GM18861 (cell line): Measurements from ENCODE around the gene PHF19.
A peak's percentile ranks its signal among the peaks of the same experiment; 100 is the strongest.

Experiments
- ATAC-seq: cut with Tn5 transposase; IDR thresholded peaks from one replicate; pipeline ENCODE4 v1.9.1; 2021; ENCODE audit not compliant: unreplicated experiment

The PHF19 gene

DNA sequence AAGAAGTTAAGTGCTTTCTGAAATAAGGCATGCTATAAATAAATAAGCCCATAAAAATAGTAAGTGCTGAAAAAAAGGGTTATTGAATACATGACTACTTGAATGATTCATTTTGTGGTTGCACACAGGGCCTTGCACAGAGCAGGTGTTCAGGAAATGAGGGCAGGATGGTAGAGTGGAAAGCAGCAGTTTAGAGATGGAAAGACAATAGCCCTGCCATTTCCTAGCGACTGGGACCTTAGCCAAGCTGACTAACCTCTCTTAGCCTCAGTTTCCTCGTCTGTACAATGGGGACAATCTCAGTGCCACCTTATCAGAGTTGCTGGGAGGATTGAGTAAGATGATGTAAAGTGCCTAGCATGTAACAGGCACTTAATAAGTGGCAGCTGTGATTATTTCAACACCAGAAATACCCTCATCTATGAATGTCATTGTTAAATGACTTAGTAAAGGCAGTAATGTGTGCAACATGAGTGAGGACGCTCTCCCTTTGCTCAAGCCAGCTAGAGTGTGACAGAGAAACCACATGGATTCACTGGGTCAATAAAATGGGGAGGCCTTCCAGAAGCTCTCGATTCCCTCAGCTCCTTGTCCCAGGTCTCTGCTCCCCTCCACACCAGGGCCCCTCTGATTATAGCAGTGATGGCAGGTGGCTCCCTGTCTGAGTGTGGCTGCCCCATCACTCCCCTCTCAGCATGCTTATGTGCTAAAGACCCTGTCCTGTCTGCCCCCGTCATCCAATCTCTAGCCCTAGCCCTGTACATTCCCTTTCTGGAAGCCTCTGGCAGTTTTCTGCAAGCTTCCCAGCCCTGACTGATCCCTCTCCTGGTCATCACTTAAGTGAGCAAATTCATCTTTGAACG, 16.0 kb upstream of the PHF19 start:
- ATAC-seq = peak; percentile 64

DNA sequence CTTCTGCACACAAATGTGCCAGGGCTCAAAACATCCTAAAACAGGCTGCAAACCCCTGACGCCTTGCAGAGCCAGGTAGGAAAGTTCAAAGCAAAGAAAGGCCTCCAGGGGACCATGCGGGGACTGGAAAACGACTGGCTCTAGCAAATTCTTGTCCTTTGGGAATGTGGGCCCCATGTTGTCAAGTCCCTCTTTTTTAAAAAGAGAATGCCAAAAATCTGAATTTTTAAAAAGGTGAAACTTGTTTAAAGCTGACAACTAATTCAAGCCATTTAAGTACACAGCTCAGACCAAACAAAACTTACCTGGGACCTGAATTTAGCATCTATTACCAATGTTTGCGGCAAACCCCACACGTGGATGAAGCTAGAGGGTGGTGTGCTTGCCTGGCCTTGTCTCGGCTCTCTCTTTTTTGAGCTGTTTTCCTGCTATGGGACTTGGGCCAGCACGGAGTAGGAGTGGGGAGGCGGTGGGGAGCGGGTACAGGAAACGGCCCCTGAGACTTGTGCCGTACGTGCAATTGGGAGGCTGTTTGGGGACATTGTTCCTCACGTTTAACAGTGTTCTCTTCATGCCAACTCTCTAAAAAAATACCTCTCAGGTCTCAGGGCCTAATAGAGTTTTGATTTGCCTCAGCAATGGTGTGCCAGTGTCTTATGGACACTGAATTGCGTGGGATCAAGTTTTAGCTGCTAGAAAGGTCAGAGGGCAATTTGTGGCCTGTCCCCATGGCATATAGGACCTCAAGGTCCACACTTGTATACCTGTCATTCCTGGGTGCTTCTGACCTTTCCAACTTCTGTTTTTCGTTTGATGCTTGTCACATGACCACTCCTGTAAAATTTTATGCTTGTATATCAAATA, 15.1 kb upstream of the PHF19 start:
- ATAC-seq = peak; percentile 30

DNA sequence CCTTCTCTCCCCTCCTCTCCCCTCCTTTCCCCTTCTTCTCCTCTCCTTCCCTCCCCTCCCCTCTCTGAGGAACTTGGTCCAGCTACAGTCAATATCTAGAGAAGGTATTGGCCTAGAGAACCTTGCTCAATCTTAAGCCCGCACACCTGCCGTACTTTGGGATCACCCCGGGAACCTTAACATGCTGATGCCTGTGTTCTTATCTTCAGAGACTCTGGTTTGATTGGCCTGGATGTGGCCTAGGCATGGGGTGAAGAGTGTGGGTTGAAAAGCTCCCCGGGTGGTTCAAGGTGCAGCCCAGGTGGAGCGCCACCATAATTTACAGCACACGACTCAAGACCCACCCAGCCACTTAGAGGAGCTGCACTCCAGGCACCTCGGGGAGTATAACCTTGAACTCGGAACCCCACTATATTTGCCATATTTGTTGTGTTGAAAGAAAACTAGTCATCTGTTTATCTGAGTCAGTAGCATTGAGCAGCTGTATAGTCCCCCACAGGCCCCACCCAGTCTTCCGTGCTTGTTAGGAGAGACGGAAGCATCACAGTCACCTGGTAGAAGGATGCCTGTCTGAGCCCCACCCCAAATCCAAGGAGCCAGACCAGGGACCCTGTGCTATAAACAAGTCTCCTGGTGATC, 14.4 kb upstream of the PHF19 start:
- ATAC-seq = no peak

DNA sequence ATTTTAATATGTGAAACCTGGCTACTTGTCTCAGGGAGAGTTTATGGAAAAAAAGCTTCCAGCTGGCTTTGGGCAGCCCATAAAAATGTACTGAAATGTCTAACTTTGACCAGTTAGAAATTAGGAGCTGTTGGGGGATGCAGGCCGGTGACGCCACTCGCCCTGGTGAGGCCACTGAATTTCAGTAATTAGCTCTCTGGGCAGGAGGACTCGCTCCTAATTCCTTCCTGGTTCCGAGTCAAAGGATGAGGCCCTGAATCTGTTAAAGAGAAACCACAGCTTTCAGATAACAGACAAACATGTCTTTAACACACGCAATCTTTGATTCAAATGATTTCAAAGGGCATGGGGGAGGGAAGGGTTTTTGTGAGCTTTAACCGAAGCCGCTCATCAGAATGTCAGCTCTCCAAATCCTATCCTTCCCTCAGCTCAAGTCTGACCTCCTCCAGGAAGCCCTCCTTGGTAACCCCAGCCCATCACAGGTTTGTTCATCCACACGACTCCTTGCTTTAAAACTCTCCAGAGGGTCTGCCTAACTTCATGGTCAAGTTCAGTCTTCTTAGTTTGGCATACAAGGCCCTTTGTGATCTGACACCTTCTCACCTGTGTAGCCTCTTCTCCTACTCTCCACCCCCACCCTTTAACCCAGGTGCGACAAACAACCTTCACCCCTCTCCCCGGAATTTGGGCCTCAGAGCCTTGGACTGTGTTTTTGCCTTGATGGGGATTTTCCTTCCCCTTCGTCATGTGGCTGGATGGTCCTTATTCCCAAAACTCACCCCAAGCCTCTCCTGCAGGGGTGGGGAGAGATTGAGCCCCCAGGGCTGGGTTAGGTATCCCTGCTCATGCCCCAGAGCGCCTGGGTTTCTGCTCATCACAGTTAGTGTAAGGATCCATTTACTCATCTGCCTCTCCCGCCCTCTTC, 13.6 kb upstream of the PHF19 start:
- no peak for ATAC-seq

DNA sequence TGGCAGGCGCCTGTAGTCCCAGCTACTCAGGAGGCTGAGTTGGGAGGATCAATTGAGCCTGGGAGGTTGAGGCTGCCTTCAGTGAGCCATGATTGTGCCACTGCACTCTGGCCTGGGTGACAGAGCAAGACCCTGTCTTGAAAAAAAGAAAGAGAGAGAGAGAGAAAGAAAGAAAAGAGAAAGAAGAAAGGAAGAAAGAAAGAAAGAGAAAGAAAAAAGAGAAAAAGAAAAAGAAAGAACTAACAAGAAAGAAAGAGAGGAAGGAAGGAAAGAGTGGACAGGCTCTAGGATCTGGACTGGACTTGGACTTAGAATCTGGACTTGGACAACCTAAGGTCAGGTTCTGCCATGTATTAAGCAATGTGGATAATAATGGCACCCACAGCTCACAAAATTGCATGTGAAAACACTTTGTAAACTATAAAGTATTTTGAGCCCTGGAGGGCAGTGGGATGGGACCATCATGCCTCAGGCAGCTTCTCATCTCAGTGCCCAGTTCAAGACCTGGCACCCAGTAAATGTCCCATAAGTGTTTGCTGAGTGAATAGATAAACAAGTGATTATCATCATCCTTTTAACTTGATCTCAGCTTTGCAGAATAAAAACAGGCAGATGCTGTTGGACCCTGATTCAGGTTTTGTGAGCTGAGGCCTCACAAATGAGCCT, 12.8 kb upstream of the PHF19 start:
- ATAC-seq = no peak

DNA sequence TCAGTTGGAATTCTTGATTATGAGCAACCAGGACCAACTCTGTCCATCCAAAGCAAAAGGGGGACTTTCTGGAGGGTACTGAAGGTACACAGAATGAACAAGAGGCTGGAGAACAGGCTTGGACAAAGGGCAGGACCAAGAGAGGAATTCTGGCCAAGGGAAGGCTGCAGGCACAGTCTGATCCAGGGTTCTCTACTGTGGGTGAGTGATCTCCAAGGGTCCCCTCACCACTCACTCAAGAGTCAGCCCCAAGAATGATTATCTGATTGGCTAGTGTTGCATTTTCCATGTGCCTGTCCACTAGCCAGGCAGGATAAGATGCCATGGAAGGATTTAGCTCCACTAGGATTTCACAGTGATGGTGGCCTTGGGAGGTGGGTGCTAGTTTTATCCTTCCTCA, 11.6 kb upstream of the PHF19 start:
- no peak for ATAC-seq

DNA sequence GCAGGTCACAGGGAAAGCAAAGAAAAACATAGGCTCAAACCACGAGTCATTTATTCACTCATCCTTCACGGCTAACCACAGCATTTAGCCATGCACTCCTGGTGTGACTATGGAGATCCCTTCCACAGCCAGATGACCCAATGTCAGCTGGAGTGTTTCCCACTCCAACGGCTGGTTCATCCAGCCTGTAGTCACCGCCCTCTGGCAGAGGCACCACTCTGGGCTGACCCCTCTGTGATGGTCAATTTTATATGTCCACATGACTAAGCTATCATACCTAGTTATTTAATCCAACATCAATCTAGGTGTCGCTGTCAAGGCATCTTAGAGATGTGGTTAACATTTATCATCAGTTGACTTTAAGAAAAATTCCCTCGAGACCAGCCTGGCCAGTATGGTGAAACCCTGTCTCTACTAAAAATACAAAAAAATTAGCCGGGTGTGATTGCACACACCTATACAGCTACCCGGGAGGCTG, 9.5 kb upstream of the PHF19 start:
- ATAC-seq = no peak

DNA sequence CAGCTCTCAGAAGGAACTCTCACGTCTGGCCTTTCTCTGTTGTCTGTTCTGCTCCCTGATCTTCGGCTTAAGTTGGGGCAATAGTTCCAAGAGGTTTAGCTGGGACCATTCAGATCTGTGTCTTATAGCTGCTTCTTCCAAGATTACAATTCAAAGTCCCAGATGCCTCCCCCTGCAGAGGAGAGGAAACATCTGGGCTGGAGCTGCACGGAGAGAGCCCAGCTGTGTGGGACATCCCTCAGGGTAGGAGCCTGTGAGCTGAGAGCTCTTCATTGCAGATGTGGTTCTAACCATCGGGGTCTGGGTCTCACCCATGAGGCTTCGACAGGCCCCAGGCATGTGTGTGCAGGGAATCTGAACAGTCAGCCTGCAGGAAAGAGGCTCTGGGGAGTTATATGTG, 9.0 kb upstream of the PHF19 start:
- no peak for ATAC-seq

DNA sequence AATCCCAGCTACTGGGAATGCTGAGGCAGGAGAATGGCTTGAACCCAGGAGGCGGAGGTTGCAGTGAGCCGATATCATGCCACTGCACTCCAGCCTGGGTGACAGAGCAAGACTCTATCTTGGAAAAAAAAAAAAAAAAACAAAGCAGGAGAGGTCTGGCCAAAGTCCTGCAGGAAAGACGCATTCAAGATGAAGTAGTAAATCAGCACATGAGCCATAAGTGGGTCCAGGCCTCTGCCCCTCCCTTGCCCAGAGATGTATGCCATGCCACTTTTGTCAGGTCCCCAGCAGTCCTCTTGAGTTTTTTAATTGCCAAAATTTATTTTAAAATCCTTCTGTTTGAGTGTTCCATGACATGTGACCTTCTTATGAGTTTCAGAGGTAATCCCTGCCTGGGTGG, 8.5 kb upstream of the PHF19 start:
- ATAC-seq = no peak

DNA sequence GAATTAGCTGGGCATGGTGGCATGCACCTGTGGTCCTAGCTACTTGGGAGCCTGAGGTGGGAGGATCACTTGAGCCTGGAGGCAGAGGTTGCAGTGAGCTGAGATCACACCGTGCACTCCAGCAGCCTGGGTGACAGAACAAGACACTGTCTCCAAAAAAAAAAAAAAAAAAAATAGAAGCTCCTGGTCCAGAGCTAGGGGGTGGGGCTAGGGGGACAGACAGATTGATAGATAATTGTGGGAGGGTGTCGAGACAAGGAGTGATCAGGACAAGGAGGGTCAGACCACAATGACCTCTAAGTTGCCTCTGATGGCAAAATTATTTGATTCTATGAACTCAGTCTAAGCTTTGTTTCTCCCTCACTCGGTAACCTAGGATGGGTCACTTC, 6.6 kb upstream of the PHF19 start:
- no peak for ATAC-seq

DNA sequence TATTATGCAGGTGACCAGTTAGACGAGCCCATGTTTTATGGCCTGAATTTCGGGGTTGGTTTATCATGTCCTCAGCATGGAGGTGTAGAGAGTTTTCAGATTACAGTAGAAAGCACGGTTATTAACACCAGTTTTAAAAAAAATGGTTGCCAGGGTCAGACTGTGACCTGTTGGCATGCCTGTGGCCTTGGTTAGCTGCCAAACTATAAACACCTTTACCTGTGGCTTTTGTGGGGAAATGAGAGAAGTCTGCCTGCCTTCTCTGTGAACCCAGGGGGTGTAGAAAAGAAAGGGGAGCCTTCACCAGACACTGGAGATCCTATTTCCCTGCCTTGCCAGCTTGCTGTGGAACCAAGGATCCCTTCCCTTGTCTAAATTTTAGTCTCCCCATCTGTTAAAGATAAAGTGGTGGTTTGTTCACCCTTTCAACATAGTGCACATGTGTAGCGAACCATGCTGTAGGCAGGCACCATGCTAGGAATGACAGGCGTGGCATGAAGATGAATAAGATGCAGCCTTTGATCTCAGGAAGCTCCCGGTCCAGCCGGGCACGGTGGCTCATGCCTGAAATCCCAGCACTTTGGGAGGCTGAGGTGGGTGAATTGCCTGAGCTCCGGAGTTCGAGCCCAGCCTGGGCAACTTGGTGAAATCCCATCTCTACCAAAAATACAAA, 6.1 kb upstream of the PHF19 start:
- ATAC-seq = no peak

DNA sequence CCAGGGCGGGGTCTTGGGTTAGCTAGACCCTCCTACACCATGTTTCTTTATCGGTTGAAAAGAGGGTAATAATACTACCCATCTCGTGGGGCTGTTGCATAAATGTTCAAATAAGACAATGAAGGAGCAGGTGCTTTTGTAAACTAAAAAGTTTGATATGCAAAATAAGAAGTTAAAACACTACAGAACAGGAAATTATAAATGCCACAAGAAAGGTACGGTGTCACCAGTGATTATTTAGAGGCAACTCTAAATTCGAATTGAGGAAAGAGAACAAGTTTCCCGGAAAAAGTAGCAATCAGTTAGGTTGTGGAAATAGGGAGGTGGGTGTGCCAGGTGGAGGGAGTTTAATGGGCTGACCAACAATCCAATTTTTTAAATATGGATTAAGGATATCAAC, 2.5 kb upstream of the PHF19 start:
- no peak for ATAC-seq

DNA sequence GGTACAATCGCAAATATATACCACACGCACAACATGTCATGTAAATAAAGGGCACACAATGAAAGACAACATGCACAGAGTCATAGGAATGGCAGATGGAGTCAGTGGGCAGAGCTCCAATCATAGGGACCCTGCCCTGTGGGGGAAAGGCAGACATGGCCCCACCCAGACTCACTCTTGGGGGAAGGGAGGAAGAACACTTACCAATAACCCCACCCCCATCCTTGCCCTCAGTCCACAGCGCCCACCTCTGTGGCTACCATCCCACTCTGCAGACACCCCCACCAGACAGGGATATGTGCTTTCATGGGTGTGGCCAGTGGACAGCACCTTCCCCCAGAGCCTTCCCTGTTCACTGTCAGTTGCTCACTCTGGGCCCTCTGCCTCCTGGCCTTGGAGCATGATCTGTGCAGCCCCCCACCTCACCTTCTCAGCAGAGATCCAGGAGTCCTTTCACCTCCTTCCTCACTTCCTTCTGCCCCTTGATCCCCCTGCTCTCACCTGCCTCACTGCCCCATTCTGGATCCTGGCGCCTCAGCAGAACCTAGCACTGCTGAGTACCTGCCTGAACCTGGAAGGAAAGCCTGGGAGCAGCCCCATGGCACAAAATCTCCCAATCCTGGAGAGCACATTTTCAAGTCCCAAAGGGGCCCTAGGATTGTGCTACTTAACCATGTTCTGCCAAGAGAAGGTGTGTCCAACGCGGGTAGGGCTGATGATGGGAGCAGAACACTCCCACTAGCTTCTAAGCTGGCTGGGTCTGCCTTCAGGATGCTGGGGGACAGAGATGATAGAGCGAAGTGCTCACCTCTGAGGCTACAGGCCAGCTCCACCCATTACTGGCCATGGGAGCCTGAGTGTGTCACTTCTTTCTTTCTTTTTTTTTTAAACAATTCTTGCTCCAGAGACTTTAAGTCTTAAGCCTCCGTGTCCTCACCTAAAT, 1.5 kb upstream of the PHF19 start:
- no peak for ATAC-seq

DNA sequence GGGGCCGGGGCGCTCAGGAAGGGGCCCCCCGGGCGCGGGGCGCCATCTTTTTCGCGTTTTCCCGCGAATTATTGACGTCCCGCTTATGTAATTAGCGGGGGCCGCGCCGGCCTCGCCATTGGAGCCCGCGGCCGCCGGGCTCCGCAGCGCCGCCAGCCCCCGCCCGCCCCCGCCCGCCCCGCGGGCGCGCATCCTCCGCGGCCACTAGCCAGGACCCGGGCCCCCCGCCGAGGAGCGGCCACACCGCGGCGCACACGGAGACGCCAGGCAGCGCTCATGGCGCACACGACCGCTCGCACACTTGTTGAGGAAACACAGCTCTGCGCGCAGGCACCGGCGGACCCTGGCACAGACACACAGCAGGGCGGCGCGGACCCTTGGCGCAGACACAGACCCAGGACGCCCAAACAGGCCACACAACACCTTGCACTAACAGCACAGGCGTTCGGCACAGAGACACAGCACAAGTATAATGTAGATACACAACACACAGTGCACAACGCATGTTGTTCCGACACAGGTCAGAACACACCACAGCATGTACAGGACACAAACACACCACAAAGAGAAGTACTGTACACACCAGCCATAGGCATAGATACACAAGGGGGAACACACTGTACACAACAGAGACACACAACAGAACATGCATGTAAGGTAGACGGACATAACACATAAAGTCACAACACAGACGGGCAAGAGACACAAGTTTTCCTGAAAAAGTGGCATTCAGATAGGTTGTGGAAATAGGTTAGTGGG, 467 bp upstream of the PHF19 start:
- no peak for ATAC-seq

DNA sequence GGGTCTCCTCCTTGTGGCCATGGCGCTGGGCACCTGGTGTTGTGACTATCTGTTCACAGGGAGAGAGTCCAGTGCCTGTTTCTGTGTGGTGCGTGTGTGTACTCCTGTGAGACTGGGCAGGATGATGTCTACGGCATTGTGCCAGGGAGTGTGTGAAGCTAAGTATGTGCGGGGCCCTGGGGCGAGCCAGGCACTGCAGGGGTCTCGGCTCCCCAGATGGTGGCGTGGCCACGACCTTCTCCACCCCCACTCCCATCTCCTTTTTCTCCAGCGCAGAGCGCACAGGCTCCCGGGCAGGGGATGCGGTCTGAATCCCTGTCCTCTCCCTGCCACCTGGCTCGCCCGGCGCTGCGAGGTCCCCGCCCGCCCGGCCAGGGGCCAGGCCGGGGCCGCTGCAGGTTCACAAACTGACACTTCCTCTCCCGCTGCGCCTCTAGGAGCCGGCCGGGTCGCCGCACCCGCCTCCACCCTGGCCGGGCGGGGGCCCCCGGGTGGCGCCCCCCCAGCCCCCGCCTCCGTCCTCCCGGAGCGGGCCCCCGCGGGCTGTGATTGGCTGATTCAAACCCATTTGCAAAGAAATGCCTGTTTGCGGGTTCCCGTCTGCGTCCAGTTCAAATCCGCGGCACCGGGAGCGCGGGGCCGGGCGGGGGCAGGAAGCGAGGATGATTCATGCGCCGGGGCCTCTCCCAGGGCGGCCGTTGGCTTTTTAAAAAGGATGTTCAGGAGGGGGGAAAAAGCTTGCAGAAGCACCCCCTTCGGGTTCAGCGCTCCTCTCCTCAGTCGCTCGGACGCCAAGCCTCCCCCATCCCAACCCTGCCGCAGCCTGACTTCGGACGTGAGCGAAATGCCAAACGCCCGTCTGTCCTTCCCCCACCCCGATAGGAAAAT, 790 bp downstream of the PHF19 start:
- ATAC-seq = peak; percentile 44

DNA sequence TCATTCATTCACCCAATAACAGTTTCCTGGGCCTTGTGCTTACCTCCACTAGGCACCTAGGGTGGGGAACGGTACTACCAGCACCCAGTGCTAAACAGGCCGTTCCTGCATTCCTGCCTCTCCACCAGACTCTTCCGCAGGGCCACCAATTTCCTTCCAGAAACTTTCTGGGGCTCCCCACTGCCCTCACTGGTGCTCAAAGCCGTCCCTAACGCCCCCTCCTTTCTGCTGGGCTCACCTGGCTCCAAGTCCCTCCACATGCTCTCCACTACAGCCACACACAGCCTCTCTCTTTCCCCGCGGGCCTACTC, 1.4 kb downstream of the PHF19 start:
- ATAC-seq = no peak

DNA sequence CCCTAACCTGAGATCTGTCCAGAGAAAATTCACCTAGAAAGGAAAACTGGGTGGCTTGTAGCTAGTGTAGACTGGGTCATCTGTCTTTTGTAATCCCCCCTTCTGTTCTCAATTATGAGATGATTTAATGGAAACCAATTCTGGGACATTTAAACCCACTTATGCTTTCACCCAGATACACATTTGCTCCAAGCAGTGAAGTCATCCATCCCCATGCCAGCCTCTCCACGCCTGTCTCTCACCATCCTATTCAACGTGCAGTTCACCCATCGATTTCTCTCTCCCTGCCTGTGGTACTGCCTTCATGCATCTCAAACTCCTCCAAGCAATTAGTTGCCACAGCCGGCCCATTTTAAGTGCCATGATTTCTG, 1.8 kb downstream of the PHF19 start:
- no peak for ATAC-seq
